ENCODE data around the gene APH1B. TPM values are rescaled to one million over a fixed set of nuclear protein-coding genes. Genes with fewer than 3 reads are reported as not detected.

APH1B gene
- total and polyA plus RNA-seq, 2 donors (not counting 3 experiments of a cell fraction or from before 2014, with no cell fraction given), result 14.6 to 24.6 TPM

- POLR2A ChIA-PET, result no interaction called here
- TF ChIP-seq, protein P1, sequence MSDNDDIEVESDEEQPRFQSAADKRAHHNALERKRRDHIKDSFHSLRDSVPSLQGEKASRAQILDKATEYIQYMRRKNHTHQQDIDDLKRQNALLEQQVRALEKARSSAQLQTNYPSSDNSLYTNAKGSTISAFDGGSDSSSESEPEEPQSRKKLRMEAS (IDR thresholded peaks at IDR 0.05; ENCODE audit: insufficient read depth, insufficient read length), result no peak
- TF ChIP-seq CTCF (IDR thresholded peaks at IDR 0.05; ENCODE audit: extremely low read depth in 1 of 2, insufficient read depth in 1 of 2, low read depth in 1 of 2, low read length in 2 of 2) (no peak), FOS (IDR thresholded peaks at IDR 0.05; ENCODE audit: borderline replicate concordance, insufficient read depth, low read length) (no peak), MYC (IDR thresholded peaks at IDR 0.05; ENCODE audit: low read depth, low read length) (no peak), GATA2 (IDR thresholded peaks at IDR 0.05; ENCODE audit: insufficient read depth, insufficient read length, low read depth, low read length) (no peak), JUN (IDR thresholded peaks at IDR 0.05; ENCODE audit: borderline replicate concordance, insufficient read depth, insufficient read length, low read depth) (no peak), EZH2 (IDR thresholded peaks at IDR 0.05; ENCODE audit: borderline replicate concordance, low read depth, low read length, severe bottlenecking) (no peak), POLR2AphosphoS5 (IDR thresholded peaks at IDR 0.05; ENCODE audit: insufficient read depth, low read depth, low read length) (no peak), POLR2A (IDR thresholded peaks at IDR 0.05; ENCODE audit: low read depth, low read length) (no peak)
- Histone ChIP-seq H3K79me2 (ENCODE audit: control insufficient read depth, insufficient read depth, low read length) (no peaks in the 10 kb centered on the region), H3K27me3 (ENCODE audit: control insufficient read depth in 2 of 2, insufficient read depth in 2 of 2, low read length in 2 of 2) (no peaks in the 10 kb centered on the region), H2AFZ (ENCODE audit: low read depth, low read length) (no peak overlapping the region), H3K4me2 (ENCODE audit: insufficient read depth, low read length) (no peak overlapping the region), H3K9ac (replicated peaks; ENCODE audit: extremely low read depth, insufficient read depth, low read length) (no peak overlapping the region), H3K4me1 (ENCODE audit: control insufficient read depth, extremely low read depth, insufficient read depth, low read length) (peaks cover 15% of the 10 kb centered on the region), H4K20me1 (replicated peaks; ENCODE audit: control insufficient read depth, extremely low read depth, insufficient read depth, low read length) (no peaks in the 10 kb centered on the region), H3K36me3 (ENCODE audit: control insufficient read depth in 2 of 2, extremely low read depth in 1 of 2, insufficient read depth in 2 of 2, low read length in 2 of 2) (no peaks in the 10 kb centered on the region), H3K9me3 (replicated peaks; ENCODE audit: control insufficient read depth, insufficient read depth, low read length) (no peaks in the 10 kb centered on the region), H3K9me1 (replicated peaks; ENCODE audit: control insufficient read depth, extremely low read depth, insufficient read depth, low read length) (no peaks in the 10 kb centered on the region), H3K4me3 (replicated peaks in 1 of 3; ENCODE audit: insufficient read depth in 1 of 3, low read depth in 1 of 3, low read length in 3 of 3) (no peak overlapping the region), H3K27ac (ENCODE audit: insufficient read depth, low read depth, low read length) (no peak overlapping the region)
- CTCF ChIA-PET, result interaction anchor here (1.3 to 3.5 kb wide), 2 partner anchors 38 to 92 kb away, joined by 3 to 10 read pairs; no protein-coding TSS in a partner anchor
- dilution Hi-C loops (cut with MboI; ENCODE audit: extremely low pct_ligation_motif_present, low sequenced_read_pairs), result no loop called here
- DNase-seq (ENCODE audit: low read depth, low spot score) (peak; percentile 57), FAIRE-seq (no peak)
- intact Hi-C loops (cut with micrococcal nuclease), result no loop called here
- no TSS peak for BruUV-seq (replicated peaks)
Observed at GRCh38 chr15:63310646-63311045, 33.2 kb downstream of the APH1B start.
